ENCODE results near the gene NTM.
A peak's percentile ranks its signal among the peaks of the same experiment; 100 is the strongest.

NTM gene

GRCh38 chr11:131373756-131374155, 3.3 kb downstream of the NTM start:
- DNase-seq = no peak

- no peak for DNase-seq
Observed at GRCh38 chr11:131375421-131375820, 5.0 kb downstream of the NTM start.

- no peak for DNase-seq
Observed at GRCh38 chr11:131375915-131376314, 5.5 kb downstream of the NTM start.

GRCh38 chr11:131378931-131379330, 8.5 kb downstream of the NTM start:
- DNase-seq = no peak

GRCh38 chr11:131385763-131386390, 15.5 kb downstream of the NTM start:
- DNase-seq = no peak

GRCh38 chr11:131386408-131386807, 16.0 kb downstream of the NTM start:
- no peak for DNase-seq

GRCh38 chr11:131388030-131388429, 17.6 kb downstream of the NTM start:
- DNase-seq = no peak

GRCh38 chr11:131389582-131389981, 19.2 kb downstream of the NTM start:
- DNase-seq = no peak

- no peak for DNase-seq
Observed at GRCh38 chr11:131391176-131391575, 20.8 kb downstream of the NTM start.

GRCh38 chr11:131392528-131393255, 22.3 kb downstream of the NTM start:
- no peak for DNase-seq

- DNase-seq = no peak
Observed at GRCh38 chr11:131393691-131394090, 23.3 kb downstream of the NTM start.

GRCh38 chr11:131397675-131398074, 27.3 kb downstream of the NTM start:
- no peak for DNase-seq

- no peak for DNase-seq
Observed at GRCh38 chr11:131402040-131402439, 31.6 kb downstream of the NTM start.

- DNase-seq = no peak
Observed at GRCh38 chr11:131404010-131404409, 33.6 kb downstream of the NTM start.

- peak; percentile 26 for DNase-seq
Observed at GRCh38 chr11:131408025-131408640, 37.7 kb downstream of the NTM start.

- no peak for DNase-seq
Observed at GRCh38 chr11:131409345-131409744, 38.9 kb downstream of the NTM start.

GRCh38 chr11:131411636-131412035, 41.2 kb downstream of the NTM start:
- DNase-seq = no peak

- no peak for DNase-seq
Observed at GRCh38 chr11:131412061-131412460, 41.6 kb downstream of the NTM start.

- no peak for DNase-seq
Observed at GRCh38 chr11:131413217-131413616, 42.8 kb downstream of the NTM start.

- DNase-seq = no peak
Observed at GRCh38 chr11:131418189-131418588, 47.8 kb downstream of the NTM start.

GRCh38 chr11:131421066-131421855, 50.8 kb downstream of the NTM start:
- DNase-seq = no peak

- DNase-seq = no peak
Observed at GRCh38 chr11:131422029-131422428, 51.6 kb downstream of the NTM start.

- no peak for DNase-seq
Observed at GRCh38 chr11:131422496-131422895, 52.1 kb downstream of the NTM start.

- no peak for DNase-seq
Observed at GRCh38 chr11:131423688-131424087, 53.3 kb downstream of the NTM start.
